ENCODE measurements around the gene CCDC15. TPM values are rescaled to one million over a fixed set of nuclear protein-coding genes. Genes with fewer than 3 reads are reported as not detected.

Gene CCDC15
- total and polyA plus RNA-seq, 8 donors, result 0.31 to 15.6 (median 0.92) TPM

- Histone ChIP-seq H3K36me3 (peaks cover 0 to 17% (median 3%) of the 10 kb centered on the region in 4 donors), H3K27me3 (no peaks in the 10 kb centered on the region), H3K9me3 (peaks cover 0 to 18% (median 9%) of the 10 kb centered on the region in 4 donors), H3K4me1 (no peaks in the 10 kb centered on the region), H3K27ac (no peak overlapping the region), H3K4me3 (no peak overlapping the region)
- intact Hi-C loops (cut with DNase I; ENCODE audit: low total_unique reads), result loop anchor here (10.0 kb wide), 1 partner anchor 61 kb away; no protein-coding TSS in a partner anchor
- TF ChIP-seq POLR2AphosphoS5 (IDR thresholded peaks at IDR 0.05) (no peak), EP300 (IDR thresholded peaks at IDR 0.05) (no peak), CTCF (IDR thresholded peaks at IDR 0.05) (no peak), POLR2A (IDR thresholded peaks at IDR 0.05) (no peak)
- 94 to 97% (median 96%) methylated on average over 10 to 17 of the region's 17 CpGs for WGBS, 5 donors
- DNase-seq, result no peak
These were observed 29.9 kb downstream of the CCDC15 start for GRCh38 chr11:124983674-124984511.

- H3K4me3 ChIP-seq, result no peak overlapping the region
- no peaks in the 10 kb centered on the region for H3K27me3 ChIP-seq
- no peak for DNase-seq
- WGBS, 5 donors, result 91 to 100% (median 94%) methylated on average over 1 to 3 of the region's 3 CpGs
- peaks cover 0 to 17% (median 3%) of the 10 kb centered on the region in 4 donors for H3K36me3 ChIP-seq
- H3K4me1 ChIP-seq, result no peaks in the 10 kb centered on the region
- no peak for TF ChIP-seq EP300 (IDR thresholded peaks at IDR 0.05)
- no peak for TF ChIP-seq CTCF (IDR thresholded peaks at IDR 0.05)
- no peak for TF ChIP-seq POLR2AphosphoS5 (IDR thresholded peaks at IDR 0.05)
- no peak for TF ChIP-seq POLR2A (IDR thresholded peaks at IDR 0.05)
- H3K27ac ChIP-seq, result no peak overlapping the region
- H3K9me3 ChIP-seq, result peaks cover 0 to 17% (median 8%) of the 10 kb centered on the region in 4 donors
- intact Hi-C loops (cut with DNase I; ENCODE audit: low total_unique reads), result loop anchor here (10.0 kb wide), 1 partner anchor 60 kb away; no protein-coding TSS in a partner anchor
These were observed 30.5 kb downstream of the CCDC15 start for GRCh38 chr11:124984512-124984854.

GRCh38 chr11:124987096-124987495, 33.1 kb downstream of the CCDC15 start:
- WGBS, 5 donors, result 81 to 100% (median 94%) methylated on average over 1 of the region's 1 CpG
- Histone ChIP-seq H3K4me1 (no peaks in the 10 kb centered on the region), H3K4me3 (no peak overlapping the region), H3K27me3 (no peaks in the 10 kb centered on the region), H3K36me3 (peaks cover 0 to 6% (median 0%) of the 10 kb centered on the region in 4 donors), H3K27ac (no peak overlapping the region), H3K9me3 (peaks cover 0 to 7% (median under 1%) of the 10 kb centered on the region in 4 donors)
- TF ChIP-seq POLR2AphosphoS5 (IDR thresholded peaks at IDR 0.05), result no peak
- no peak for TF ChIP-seq EP300 (IDR thresholded peaks at IDR 0.05)
- no peak for TF ChIP-seq POLR2A (IDR thresholded peaks at IDR 0.05)
- no peak for TF ChIP-seq CTCF (IDR thresholded peaks at IDR 0.05)
- intact Hi-C loops (cut with DNase I; ENCODE audit: low total_unique reads), result loop anchor here (10.0 kb wide), 1 partner anchor 58 kb away; no protein-coding TSS in a partner anchor
- no peak for DNase-seq

- Histone ChIP-seq H3K36me3 (no peaks in the 10 kb centered on the region), H3K27me3 (no peaks in the 10 kb centered on the region), H3K27ac (no peak overlapping the region), H3K4me1 (no peaks in the 10 kb centered on the region), H3K4me3 (no peak overlapping the region), H3K9me3 (no peaks in the 10 kb centered on the region)
- TF ChIP-seq POLR2A (IDR thresholded peaks at IDR 0.05) (no peak), POLR2AphosphoS5 (IDR thresholded peaks at IDR 0.05) (no peak), CTCF (IDR thresholded peaks at IDR 0.05) (no peak), EP300 (IDR thresholded peaks at IDR 0.05) (no peak)
- no peak for DNase-seq
- 89 to 95% (median 91%) methylated on average over 3 of the region's 3 CpGs for WGBS, 5 donors
- intact Hi-C loops (cut with DNase I; ENCODE audit: low total_unique reads), result loop anchor here (10.0 kb wide), 1 partner anchor 57 kb away; no protein-coding TSS in a partner anchor
These were observed 34.1 kb downstream of the CCDC15 start for GRCh38 chr11:124988063-124988462.

Data from stomach (tissue), 9 donors.